ENCODE measurements around the gene PSMC5. TPM values are rescaled to one million over a fixed set of nuclear protein-coding genes. Genes with fewer than 3 reads are reported as not detected.
"Not testable (repeated sequence)": the region's sequence is repeated elsewhere in the genome, so short reads cannot be mapped to it uniquely, and the experiment has no call there.

Gene PSMC5
- total RNA-seq, 4 donors from 2014 or later, result 63.2 to 131 (median 77.9) TPM

- no peak overlapping the region for H3K4me3 ChIP-seq
- intact Hi-C loops (cut with DNase I; ENCODE audit: low total_unique reads) (no loop called here), in situ Hi-C loops (cut with MboI; ENCODE audit: low pct_ligation_motif_present in 1 of 4, low pct_unique_long_range_greater_than_20kb in 1 of 4, low sequenced_read_pairs in 3 of 4) (no loop called here)
- H3K4me1 ChIP-seq, result peaks cover 0 to 12% (median 5%) of the 10 kb centered on the region in 4 donors
- H3K27ac ChIP-seq, result no peak overlapping the region
- no peaks in the 10 kb centered on the region for H3K27me3 ChIP-seq
- no peak for TF ChIP-seq POLR2AphosphoS5 (IDR thresholded peaks at IDR 0.05)
- no peak for TF ChIP-seq POLR2A (IDR thresholded peaks at IDR 0.05)
- TF ChIP-seq EP300 (IDR thresholded peaks at IDR 0.05; ENCODE audit: low read depth), result no peak
- TF ChIP-seq, protein P1, sequence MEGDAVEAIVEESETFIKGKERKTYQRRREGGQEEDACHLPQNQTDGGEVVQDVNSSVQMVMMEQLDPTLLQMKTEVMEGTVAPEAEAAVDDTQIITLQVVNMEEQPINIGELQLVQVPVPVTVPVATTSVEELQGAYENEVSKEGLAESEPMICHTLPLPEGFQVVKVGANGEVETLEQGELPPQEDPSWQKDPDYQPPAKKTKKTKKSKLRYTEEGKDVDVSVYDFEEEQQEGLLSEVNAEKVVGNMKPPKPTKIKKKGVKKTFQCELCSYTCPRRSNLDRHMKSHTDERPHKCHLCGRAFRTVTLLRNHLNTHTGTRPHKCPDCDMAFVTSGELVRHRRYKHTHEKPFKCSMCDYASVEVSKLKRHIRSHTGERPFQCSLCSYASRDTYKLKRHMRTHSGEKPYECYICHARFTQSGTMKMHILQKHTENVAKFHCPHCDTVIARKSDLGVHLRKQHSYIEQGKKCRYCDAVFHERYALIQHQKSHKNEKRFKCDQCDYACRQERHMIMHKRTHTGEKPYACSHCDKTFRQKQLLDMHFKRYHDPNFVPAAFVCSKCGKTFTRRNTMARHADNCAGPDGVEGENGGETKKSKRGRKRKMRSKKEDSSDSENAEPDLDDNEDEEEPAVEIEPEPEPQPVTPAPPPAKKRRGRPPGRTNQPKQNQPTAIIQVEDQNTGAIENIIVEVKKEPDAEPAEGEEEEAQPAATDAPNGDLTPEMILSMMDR (IDR thresholded peaks at IDR 0.05), result no peak
- 75 to 98% methylated on average over 1 to 2 of the region's 2 CpGs for WGBS, 2 donors (ENCODE audit: low coverage in 1 of 2)
- no peaks in the 10 kb centered on the region for H3K9me3 ChIP-seq
- no peak for DNase-seq
- H3K36me3 ChIP-seq, result no peaks in the 10 kb centered on the region
Measured at GRCh38 chr17:63853260-63853659, 26.0 kb downstream of the PSMC5 start.

DNA sequence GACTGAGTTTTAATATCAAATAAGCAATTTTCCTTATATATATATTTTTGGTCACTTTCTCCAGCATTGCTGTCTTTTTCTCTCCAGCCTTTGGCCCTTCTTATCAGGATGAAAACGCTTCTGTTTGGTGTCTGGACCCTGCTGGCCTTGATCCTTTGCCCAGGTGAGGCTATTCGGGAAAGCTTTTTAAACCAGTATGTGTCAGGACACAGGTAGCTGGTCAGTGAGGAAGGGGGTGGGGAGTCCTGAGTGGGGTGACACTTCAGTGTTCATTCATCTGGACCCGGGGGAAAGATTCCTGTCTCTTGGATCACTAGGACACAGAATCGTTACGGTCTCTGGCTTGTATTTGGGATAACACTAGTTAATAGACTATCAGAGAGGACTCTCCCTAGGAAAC, 27.5 kb downstream of the PSMC5 start:
- no peak overlapping the region for H3K4me3 ChIP-seq
- 58 to 85% methylated on average over 2 to 5 of the region's 5 CpGs for WGBS, 2 donors (ENCODE audit: low coverage in 1 of 2)
- TF ChIP-seq EP300 (IDR thresholded peaks at IDR 0.05; ENCODE audit: low read depth), result no peak
- TF ChIP-seq, protein P1 (IDR thresholded peaks at IDR 0.05), result no peak
- in situ Hi-C loops (cut with MboI; ENCODE audit: low pct_ligation_motif_present in 1 of 4, low pct_unique_long_range_greater_than_20kb in 1 of 4, low sequenced_read_pairs in 3 of 4), result no loop called here
- no peaks in the 10 kb centered on the region for H3K27me3 ChIP-seq
- H3K9me3 ChIP-seq, result no peaks in the 10 kb centered on the region
- no peaks in the 10 kb centered on the region for H3K36me3 ChIP-seq
- H3K4me1 ChIP-seq, result no peaks in the 10 kb centered on the region
- no peak overlapping the region for H3K27ac ChIP-seq
- intact Hi-C loops (cut with DNase I; ENCODE audit: low total_unique reads), result no loop called here
- DNase-seq, result no peak

GRCh38 chr17:63855185-63855584, 28.0 kb downstream of the PSMC5 start:
- WGBS, 2 donors (ENCODE audit: low coverage in 1 of 2), result 78 to 82% methylated on average over 2 to 8 of the region's 8 CpGs
- no peaks in the 10 kb centered on the region for H3K9me3 ChIP-seq
- no peaks in the 10 kb centered on the region for H3K27me3 ChIP-seq
- TF ChIP-seq, protein P1 (IDR thresholded peaks at IDR 0.05), result no peak
- no peak for TF ChIP-seq EP300 (IDR thresholded peaks at IDR 0.05; ENCODE audit: low read depth)
- TF ChIP-seq POLR2A (IDR thresholded peaks at IDR 0.05), result no peak
- TF ChIP-seq POLR2AphosphoS5 (IDR thresholded peaks at IDR 0.05), result no peak
- no peak for DNase-seq
- in situ Hi-C loops (cut with MboI; ENCODE audit: low pct_ligation_motif_present in 1 of 4, low pct_unique_long_range_greater_than_20kb in 1 of 4, low sequenced_read_pairs in 3 of 4) (no loop called here), intact Hi-C loops (cut with DNase I; ENCODE audit: low total_unique reads) (no loop called here)
- H3K27ac ChIP-seq, result no peak overlapping the region
- H3K36me3 ChIP-seq, result no peaks in the 10 kb centered on the region
- no peak overlapping the region for H3K4me3 ChIP-seq
- no peaks in the 10 kb centered on the region for H3K4me1 ChIP-seq

- H3K4me3 ChIP-seq; in situ Hi-C loops (cut with MboI; ENCODE audit: low pct_ligation_motif_present in 1 of 4, low pct_unique_long_range_greater_than_20kb in 1 of 4, low sequenced_read_pairs in 3 of 4); DNase-seq; H3K9me3 ChIP-seq; H3K36me3 ChIP-seq; H3K27me3 ChIP-seq; H3K27ac ChIP-seq; intact Hi-C loops (cut with DNase I; ENCODE audit: low total_unique reads); H3K4me1 ChIP-seq: not testable (repeated sequence)
- WGBS, 2 donors (ENCODE audit: low coverage in 1 of 2), result 79 to 86% methylated on average over 5 to 8 of the region's 8 CpGs
Measured at GRCh38 chr17:63856425-63856824, 29.2 kb downstream of the PSMC5 start.

DNA sequence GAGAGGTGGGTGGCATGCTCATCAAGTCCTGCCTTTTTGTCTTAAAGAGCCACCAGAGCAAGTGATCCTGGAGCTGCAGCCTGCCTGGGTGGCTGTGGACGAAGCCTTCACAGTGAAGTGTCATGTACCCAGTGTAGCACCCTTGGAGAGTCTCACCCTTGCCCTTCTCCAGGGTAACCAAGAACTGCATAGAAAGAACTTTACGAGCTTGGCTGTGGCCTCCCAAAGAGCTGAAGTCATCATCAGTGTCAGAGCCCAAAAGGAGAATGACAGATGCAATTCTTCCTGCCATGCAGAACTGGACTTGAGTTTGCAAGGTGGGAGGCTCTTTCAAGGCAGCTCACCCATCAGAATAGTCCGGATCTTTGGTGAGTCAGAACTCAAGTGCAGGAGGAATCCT, 32.0 kb downstream of the PSMC5 start:
- intact Hi-C loops (cut with DNase I; ENCODE audit: low total_unique reads), result no loop called here
- H3K4me1 ChIP-seq, result no peaks in the 10 kb centered on the region
- WGBS, 2 donors (ENCODE audit: low coverage in 1 of 2), result 74% methylated on average over 3 of the region's 3 CpGs; no CpG with 5 or more reads in 1 of the 2 donors
- no peak overlapping the region for H3K27ac ChIP-seq
- no peak for DNase-seq
- H3K9me3 ChIP-seq, result no peaks in the 10 kb centered on the region
- in situ Hi-C loops (cut with MboI; ENCODE audit: low pct_ligation_motif_present in 1 of 4, low pct_unique_long_range_greater_than_20kb in 1 of 4, low sequenced_read_pairs in 3 of 4), result no loop called here
- H3K27me3 ChIP-seq, result no peaks in the 10 kb centered on the region
- H3K36me3 ChIP-seq, result no peaks in the 10 kb centered on the region
- TF ChIP-seq POLR2A (IDR thresholded peaks at IDR 0.05) (no peak), POLR2AphosphoS5 (IDR thresholded peaks at IDR 0.05) (no peak), EP300 (IDR thresholded peaks at IDR 0.05; ENCODE audit: low read depth) (no peak)
- TF ChIP-seq, protein P1 (IDR thresholded peaks at IDR 0.05), result no peak
- no peak overlapping the region for H3K4me3 ChIP-seq

DNA sequence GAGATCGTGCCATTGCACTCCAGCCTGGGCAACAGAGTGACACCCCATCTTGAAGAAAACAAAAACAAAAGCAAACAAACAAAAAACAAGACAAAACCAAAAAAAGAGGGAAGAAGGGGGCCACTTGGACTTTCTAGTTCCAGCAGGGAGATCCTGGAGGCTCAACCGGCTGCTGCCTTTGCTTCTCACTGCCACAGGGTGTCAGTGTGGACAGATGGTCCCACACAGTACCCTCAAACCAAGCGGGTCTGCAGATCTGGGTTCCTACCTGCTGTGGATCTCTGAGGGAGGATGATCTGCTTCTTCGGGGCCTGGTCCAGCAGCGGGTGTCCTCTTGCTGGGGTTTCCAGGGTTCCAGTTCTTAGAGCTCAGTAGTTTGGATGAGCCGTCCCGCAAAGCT, 39.4 kb downstream of the PSMC5 start:
- H3K27ac ChIP-seq; H3K4me1 ChIP-seq; H3K9me3 ChIP-seq; H3K27me3 ChIP-seq; intact Hi-C loops (cut with DNase I; ENCODE audit: low total_unique reads); DNase-seq; H3K4me3 ChIP-seq; H3K36me3 ChIP-seq; in situ Hi-C loops (cut with MboI; ENCODE audit: low pct_ligation_motif_present in 1 of 4, low pct_unique_long_range_greater_than_20kb in 1 of 4, low sequenced_read_pairs in 3 of 4): not testable (repeated sequence)
- WGBS, 2 donors (ENCODE audit: low coverage in 1 of 2), result 51 to 60% methylated on average over 1 to 3 of the region's 7 CpGs

- not testable (repeated sequence) for H3K4me1 ChIP-seq, H3K9me3 ChIP-seq
- WGBS, 2 donors (ENCODE audit: low coverage in 1 of 2), result 55 to 58% methylated on average over 7 to 9 of the region's 9 CpGs
Measured at GRCh38 chr17:63869491-63870291, 42.5 kb downstream of the PSMC5 start.

More at GRCh38 chr17:63869491-63870291, 42.5 kb downstream of the PSMC5 start:
- H3K4me3 ChIP-seq; H3K36me3 ChIP-seq; in situ Hi-C loops (cut with MboI; ENCODE audit: low pct_ligation_motif_present in 1 of 4, low pct_unique_long_range_greater_than_20kb in 1 of 4, low sequenced_read_pairs in 3 of 4); H3K27me3 ChIP-seq; DNase-seq; intact Hi-C loops (cut with DNase I; ENCODE audit: low total_unique reads); H3K27ac ChIP-seq: not testable (repeated sequence)
